Posterior vena cava (tissue), 2 donors: ENCODE data around the gene PPP1R9B. TPM values are rescaled to one million over a fixed set of nuclear protein-coding genes. Genes with fewer than 3 reads are reported as not detected.

Experiments used
- DNase-seq: peaks from one replicate; pipeline ENCODE4 v3.0.0-alpha.2; 2020; ENCODE audit warnings: low spot score
- intact Hi-C, 2 donors: fragments of 100-400 bp; cut with DNase I; formaldehyde crosslinking; loops; one replicate each; pipeline versions ENCODE4 v1.14.1 to v1.14.2; 2022 to 2023
- total RNA-seq, 2 donors: library from RNA; stranded (reverse); fragmentation: NEBNext Ultra II Directional; extraction: Animal tissue kit (Norgen Biotek cat#: 25700); gene quantifications; one replicate each; pipeline ENCODE4 v1.2.1, GENCODE V29; 2021
- donor health status: DM: yes; HTN: yes; CAD: no.
- donor health status: DM: yes; HTN: yes; CAD: no.

PPP1R9B gene
- total RNA-seq, 2 donors from 2014 or later, result 51.4 to 53.7 TPM

GRCh38 chr17:50120475-50121253, 29.8 kb downstream of the PPP1R9B start:
- DNase-seq, result no peak
- intact Hi-C loops, result loop anchor here in 1 of 2 donors (10.0 kb wide), 1 partner anchor 174 kb away; no protein-coding TSS in a partner anchor

- intact Hi-C loops, result loop anchor here (1.0 to 10.0 kb wide), 3 partner anchors 18 to 176 kb away; partner anchors contain the start of gene SGCA (in 1 of the 2)
- no peak for DNase-seq
Measured at GRCh38 chr17:50118828-50119218, 31.7 kb downstream of the PPP1R9B start.

DNA sequence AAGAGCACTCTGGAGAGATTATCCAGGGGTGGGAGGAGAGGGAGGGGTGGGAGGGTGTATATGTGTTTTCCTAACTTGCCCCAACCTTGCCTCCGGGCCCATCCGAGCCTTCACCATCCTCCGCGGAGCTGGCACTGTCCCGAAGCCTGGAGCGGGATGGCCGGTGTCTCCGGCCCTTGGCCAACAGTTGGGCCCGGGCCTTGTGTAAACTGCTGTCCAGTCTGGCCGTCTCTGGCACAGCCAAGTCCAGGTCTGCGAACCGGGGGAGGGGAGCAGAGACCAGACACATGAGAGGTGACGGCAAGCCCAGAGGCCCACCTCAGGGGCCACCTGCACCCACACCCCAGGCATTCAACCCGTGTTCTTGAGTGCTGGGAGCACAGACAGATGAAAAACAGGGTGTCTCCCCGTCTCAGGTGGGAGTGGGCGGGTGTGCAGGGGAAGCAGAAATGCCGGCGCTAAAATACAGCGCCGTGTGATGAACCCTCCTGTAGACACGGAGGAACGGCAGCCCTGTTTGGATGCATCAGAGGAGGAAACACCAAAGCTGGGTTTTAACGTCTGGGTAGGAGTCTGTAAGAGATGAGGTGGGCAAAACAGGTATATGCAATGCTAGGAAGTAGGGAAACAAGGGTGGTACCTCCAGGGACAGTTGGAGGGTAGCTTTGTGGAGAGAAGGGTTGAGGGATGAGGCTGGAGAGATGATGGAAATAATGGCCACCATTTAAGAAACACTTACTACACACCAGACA, 32.2 kb downstream of the PPP1R9B start:
- intact Hi-C loops, result loop anchor here in 1 of 2 donors (10.0 kb wide), 2 partner anchors 47 to 177 kb away; partner anchors contain the start of gene SGCA
- DNase-seq, result no peak

GRCh38 chr17:50117202-50118051, 33.0 kb downstream of the PPP1R9B start:
- intact Hi-C loops, result loop anchor here in 1 of 2 donors (10.0 kb wide), 2 partner anchors 47 to 177 kb away; partner anchors contain the start of gene SGCA
- DNase-seq, result no peak

- no peak for DNase-seq
- intact Hi-C loops, result loop anchor here in 1 of 2 donors (10.0 kb wide), 2 partner anchors 49 to 179 kb away; partner anchors contain the start of gene SGCA
Measured at GRCh38 chr17:50115756-50116155, 34.7 kb downstream of the PPP1R9B start.

DNA sequence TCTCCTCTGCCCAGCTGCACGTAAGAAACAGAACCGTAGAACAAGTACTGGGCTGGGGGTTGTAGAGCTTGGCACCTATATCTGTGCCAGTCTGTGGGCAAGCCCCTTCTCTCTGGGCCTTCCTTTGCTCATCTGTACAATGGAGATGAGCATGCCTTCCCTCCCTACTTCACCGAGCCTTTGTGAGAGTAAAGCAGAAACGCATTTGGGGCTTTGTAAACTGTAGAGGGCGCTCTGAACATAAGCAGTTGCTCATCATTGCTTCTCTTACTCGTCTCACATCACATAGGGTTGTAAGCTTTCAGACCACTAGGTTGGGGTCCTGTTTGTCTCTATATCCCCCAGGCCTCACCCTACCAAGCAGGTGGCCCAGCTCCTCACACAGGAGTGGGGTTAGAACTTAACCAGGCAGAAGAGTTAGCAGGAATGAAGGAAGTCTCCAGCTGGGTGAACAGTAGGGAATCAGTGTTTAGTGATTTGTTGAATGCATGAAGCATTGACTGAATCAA, 35.6 kb downstream of the PPP1R9B start:
- intact Hi-C loops, result loop anchor here in 1 of 2 donors (10.0 kb wide), 2 partner anchors 50 to 180 kb away; partner anchors contain the start of gene SGCA
- no peak for DNase-seq

- DNase-seq, result no peak
- intact Hi-C loops, result loop anchor here in 1 of 2 donors (10.0 kb wide), 2 partner anchors 50 to 180 kb away; partner anchors contain the start of gene SGCA
Measured at GRCh38 chr17:50114401-50114800, 36.1 kb downstream of the PPP1R9B start.

GRCh38 chr17:50113624-50114320, 36.7 kb downstream of the PPP1R9B start:
- no peak for DNase-seq
- intact Hi-C loops, result loop anchor here in 1 of 2 donors (10.0 kb wide), 2 partner anchors 51 to 181 kb away; partner anchors contain the start of gene SGCA

DNA sequence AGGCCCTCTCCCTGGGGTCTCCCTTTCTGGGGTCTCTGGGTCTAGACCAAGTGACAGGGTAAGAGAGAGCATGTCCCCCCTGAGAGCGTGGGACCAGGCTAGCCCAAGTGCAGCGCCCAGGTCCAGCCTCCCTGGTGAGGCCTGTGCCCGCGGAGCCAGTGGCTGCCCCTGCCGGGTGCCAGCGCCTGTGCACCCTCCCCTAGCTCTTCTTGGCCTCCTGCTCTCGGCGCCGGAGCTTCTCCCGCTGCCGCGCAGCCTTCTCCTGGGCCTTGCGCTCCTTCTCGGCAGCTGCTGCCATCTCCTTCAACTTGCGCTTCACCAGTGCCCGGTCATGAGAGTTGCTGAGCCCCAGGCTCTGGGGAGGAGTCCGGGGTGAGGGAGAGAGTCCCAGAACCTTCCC, 37.8 kb downstream of the PPP1R9B start:
- intact Hi-C loops, result loop anchor here in 1 of 2 donors (10.0 kb wide), 2 partner anchors 52 to 182 kb away; partner anchors contain the start of gene SGCA
- no peak for DNase-seq

DNA sequence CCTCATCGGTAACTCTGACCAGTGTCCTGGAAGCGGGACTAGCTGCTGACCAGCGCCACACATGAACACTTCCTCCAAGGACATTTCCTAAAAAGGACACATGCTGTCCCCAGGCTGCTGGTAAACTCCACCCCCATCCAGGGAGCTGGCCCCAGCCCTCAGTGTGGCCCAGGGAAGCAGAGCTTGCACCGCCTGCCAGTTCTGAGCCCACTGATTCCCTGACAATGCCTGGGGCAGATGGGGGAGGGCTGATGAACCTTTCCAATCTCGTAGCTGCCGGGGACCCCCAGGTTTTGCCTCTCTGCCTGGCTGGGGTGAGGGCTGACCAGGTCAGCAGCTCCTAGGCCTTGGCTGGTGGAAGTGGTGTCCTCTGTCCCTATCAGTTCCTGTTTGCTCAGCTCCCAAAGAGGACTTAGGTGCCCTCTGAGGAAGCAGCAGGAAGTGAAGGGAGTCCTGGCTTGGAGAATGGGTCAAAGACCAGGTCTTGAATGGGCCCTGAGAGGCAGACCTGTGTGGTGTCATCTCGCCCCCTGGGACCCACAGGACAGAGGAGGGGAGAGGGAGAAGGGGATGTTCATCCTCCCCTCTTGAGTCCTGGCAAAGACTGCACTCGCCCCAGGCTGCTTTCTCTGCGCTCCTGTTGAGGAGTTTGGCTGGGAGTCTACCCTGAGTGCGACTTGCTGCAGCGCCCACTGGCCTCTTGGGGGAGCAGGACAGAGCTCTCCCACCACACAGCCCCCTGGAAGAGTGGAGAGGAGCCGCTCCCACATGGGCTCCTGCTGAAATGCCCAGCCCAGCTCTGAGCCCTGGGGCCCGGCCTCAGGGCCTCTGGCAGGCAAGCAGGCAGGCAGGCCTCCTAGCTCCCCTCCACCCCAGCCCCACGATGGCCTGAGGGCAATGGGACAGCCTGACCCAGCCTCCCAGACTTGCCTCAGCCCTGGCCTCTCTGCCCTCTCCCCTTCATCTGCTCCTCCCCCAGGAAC, 38.5 kb downstream of the PPP1R9B start:
- DNase-seq, result no peak
- intact Hi-C loops, result loop anchor here in 1 of 2 donors (10.0 kb wide), 2 partner anchors 53 to 183 kb away; partner anchors contain the start of gene SGCA

GRCh38 chr17:50110591-50111349, 39.7 kb downstream of the PPP1R9B start:
- DNase-seq, result no peak
- intact Hi-C loops, result loop anchor here in 1 of 2 donors (10.0 kb wide), 2 partner anchors 54 to 184 kb away; partner anchors contain the start of gene SGCA

DNA sequence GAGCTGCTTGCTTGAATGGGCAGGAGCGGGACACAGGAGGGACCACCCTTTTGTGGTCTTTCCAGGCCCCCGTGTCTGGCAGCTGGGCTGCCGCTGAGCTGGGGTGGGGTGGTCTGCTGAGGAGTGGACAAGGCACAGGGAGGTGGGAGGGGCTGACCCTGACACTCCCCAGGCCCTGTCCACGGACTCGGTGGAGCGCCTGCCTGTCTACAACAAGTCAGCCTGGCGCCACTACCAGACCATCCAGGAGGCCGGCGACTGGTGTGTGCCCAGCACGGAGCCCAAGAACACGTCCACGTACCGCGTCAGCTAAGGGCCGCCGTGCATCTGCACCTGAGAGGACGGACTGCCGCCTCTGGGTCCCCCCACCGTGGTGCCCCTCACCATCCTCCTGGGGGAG, 40.7 kb downstream of the PPP1R9B start:
- no peak for DNase-seq

GRCh38 chr17:50109207-50109606, 41.3 kb downstream of the PPP1R9B start:
- DNase-seq, result no peak
- intact Hi-C loops, result no loop called here

More for the DNA sequence above, 40.7 kb downstream of the PPP1R9B start:
- intact Hi-C loops, result loop anchor here in 1 of 2 donors (10.0 kb wide), 2 partner anchors 55 to 185 kb away; partner anchors contain the start of gene SGCA

DNA sequence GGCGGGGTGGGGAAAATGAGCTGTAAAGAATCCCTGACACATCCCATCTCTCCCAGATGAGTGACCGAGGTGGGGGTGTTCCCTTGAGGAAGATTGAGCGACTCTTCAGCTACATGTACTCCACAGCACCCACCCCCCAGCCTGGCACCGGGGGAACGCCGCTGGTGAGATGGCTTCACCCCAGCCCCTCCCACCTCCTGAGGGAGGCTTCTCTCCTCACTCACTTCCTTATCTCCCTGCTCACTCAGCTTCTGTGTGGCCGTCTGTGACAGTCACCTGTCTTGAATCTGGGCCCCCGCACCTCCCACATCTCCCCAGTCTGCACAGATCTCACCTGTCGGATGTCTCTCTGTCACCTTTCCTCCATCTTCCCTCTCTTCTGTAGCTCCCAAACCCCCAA, 41.9 kb downstream of the PPP1R9B start:
- intact Hi-C loops, result no loop called here
- DNase-seq, result no peak

DNA sequence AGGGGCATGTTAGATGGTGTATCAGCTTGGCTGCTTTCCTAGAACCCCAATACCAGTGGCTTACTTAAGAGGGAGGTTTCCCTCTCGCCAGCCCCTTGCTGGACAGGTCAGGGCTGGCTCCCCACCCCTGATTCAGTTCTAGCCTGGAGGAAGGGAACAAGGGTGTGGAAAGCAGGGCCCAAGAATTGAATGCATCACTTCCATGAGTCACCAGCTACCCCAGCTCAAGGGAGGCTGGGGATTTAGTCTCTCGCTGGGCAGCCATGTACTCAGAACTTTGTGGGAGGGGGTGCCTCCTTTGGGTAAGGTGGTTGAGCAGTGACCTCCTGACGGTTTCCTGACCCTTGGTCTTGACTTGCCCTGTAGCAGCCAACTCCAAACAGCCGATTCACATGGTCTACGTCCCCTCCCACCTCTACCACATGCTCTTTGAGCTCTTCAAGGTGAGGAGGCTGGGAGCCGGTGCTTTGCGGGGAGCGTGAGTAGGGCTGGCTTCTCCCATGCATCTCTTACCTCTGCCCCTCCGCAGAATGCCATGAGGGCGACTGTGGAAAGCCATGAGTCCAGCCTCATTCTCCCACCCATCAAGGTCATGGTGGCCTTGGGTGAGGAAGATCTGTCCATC, 42.6 kb downstream of the PPP1R9B start:
- intact Hi-C loops, result no loop called here
- DNase-seq, result no peak
